Kidney glomerular epithelial cell (primary cell): ENCODE results near the gene TLR3.
A peak's percentile ranks its signal among the peaks of the same experiment; 100 is the strongest.
"Not testable (repeated sequence)": the region's sequence is repeated elsewhere in the genome, so short reads cannot be mapped to it uniquely, and the experiment has no call there.

Source experiments
- DNase-seq: peaks from one replicate; lab custom pipeline; 2025; lab: John Stamatoyannopoulos, UW

Gene TLR3

DNA sequence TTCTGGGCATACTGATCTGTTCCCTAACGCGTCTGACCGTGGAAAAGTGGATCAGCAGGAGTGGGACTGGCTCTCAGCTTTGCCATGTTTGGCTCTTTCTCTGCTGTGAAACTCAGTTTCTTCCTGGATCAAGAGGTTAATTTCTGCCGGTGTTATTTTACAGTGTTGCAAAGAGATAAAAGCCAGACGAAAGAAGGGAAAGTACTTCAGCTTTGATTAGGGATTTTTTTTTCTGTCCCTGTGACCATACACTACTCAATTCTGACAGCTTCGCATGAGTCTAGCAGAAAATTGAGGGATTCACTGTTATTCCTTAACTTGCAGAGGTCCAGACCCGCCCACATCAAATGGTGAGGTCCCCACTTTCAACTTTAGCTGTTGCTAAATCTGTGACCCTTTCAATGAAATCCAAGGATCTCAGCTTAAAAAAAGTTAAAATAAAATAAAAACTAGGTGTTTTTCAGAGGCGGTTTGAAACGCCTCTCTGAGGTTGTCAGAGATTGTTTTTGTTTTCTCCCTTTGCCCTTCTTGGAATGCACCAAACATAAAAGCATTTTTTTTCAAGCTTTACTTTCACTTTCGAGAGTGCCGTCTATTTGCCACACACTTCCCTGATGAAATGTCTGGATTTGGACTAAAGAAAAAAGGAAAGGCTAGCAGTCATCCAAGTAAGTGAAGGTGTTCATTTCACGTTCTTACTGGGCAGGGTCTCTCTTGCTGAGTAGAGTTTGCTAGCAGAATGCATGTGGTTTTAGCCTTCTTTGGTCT lies at the start of gene TLR3:
Gene TLR3 (plus strand): TSS at position 576 of the 768 bp plus-strand sequence. CDS start 7,464 bp downstream, outside the sequence.
- DNase-seq: peak; percentile 63

GRCh38 chr4:186019269-186019668 lies 49.7 kb upstream of the TLR3 start:
- DNase-seq: peak; percentile 64

GRCh38 chr4:186020106-186020792 lies 48.7 kb upstream of the TLR3 start:
- no peak for DNase-seq

- no peak for DNase-seq
Measured at GRCh38 chr4:186020793-186021407, 48.1 kb upstream of the TLR3 start.

DNA sequence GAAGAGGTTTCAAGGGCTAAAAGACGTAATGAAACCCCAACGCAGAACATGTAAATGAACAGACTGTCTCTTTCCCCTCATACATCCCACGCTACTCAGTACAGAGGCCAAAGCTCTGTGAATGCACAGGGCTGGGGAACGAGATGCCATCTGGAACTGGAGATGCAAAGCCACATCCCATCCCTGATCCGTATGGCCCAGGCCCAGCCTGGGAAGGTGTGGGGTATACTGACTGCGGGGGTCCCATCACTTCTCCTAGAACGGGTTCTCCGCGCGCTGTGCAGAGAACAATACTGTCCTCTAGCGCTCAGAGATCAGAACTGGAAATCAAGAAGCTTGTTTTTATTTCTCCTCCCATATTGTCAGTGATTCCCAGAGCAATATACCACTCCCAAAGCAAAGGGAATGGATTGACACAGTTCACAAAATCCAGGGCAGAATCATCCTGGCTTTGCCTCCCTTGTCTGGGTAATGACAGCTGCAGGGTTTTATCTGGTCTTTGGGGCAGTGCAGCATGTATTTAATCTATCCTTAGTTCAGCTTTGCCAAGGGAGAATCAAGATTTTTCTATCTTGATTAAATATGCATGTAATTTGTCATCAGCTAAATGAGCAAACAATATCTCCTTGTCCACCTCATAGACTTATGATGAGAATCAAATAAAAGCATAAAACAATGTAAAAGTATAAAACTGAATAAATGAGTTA lies 47.3 kb upstream of the TLR3 start:
- DNase-seq: peak; percentile 34

DNA sequence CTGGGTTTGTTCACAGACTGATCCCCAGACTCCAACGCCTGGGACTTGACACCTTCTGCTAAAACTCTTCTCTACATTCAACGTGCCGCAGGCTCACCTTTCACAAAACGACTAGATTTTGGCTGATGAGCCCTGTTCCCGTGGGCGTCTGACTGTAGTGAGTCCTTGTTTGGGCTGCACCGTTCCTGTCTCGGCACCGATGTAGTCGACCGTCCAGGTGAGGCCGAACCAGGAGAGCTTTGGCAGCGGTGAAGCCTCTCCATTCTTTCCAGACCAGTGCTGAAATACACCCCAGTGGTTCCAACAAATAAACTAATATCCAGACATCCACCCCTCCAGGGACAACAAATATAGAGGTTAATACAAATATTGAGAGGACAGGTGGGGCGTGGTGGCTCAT lies 45.0 kb upstream of the TLR3 start:
- DNase-seq: no peak

DNA sequence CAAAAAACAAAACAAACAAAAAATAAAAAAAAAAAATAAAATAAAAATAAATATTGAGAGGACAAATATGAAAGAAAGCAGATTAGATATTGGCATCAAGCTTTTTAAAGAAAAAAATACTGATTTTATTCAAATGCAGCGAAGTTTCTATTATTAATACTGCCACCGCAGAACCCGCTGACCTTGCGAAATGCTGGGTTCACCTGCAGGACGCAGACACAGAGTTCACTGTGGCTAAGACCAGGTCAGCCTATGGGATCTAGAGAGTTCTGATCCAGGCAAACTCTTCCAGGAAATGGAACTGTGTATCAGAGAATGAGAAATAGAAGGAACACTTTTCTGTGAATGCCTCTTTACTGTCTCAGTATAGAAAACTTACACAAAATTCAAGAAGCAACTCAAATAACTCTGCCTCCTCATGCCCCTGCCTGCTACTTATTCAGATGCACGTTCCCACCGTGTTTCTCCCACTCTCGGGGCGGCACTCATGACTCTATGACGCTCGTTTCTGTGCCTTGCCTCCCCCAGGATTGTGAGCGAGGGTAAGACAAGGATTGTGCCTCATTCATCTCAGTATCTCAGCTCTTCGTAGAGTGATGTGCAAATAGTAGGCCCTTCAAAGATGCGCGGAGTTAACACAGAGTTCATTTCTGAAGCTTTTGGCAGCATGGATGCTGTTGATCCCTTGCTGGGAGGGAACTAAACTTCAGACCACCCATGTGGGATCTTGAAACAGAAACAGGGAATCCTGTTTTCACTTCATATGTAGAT lies 44.1 kb upstream of the TLR3 start:
- DNase-seq: no peak

- no peak for DNase-seq
Measured at GRCh38 chr4:186025408-186025690, 43.6 kb upstream of the TLR3 start.

DNA sequence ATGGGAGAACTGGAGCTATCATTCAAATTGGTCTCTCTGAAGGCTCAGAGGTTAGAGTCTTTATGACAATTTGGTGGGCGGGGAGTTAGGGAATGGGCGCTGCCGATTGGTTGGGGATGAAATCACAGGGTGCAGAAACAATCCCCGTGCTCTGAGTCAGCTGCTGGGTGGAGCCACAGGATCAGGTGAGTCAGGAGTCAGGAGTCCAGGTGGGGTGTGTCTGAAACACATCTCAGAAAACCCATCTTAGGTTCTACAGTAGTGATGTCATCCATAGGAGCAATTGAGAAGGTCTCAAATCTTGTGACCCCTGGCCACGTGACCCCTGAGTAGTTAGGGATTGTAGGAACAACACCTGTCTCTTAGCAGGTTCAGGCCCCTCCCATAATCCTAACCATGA lies 41.6 kb upstream of the TLR3 start:
- no peak for DNase-seq

DNA sequence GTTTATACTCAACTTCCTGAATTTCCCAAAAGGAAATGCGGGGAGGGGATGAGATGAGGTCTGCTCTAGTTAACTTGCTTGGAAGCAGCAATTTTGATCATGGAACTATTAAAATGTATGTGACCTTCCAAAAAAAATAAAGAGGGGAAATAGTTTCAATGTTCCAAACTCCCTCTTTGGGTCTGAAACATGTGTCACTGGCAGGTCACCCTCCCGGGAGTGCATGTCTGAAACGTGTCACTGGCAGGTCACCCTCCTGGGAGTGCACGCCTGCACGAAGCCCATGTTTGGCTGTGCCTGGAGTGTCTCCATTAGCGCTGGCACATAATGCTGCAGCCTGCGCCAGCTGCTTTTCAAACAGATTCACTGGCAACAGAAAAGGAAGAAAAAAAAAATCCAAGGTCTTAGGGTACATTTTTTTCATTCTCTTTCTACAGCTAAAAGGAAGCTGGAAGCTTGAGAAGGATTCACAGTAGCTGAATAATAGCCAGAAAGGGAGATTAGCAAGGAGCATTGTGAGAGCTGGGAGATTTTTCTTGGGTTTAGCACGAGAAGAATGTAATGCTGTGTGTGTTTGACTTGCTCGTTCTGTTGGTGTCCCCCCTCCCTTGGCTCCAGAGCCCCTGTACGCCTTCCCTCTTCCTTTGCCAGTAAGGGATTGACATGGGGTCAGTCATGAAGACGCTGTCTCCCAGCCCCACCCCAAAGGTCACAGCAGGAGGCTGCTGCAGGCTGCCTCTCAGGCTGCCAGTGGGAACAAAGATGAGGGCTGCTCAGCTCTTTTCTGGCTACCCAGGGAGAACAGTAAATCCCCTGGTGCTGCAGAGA lies 39.2 kb upstream of the TLR3 start:
- no peak for DNase-seq

DNA sequence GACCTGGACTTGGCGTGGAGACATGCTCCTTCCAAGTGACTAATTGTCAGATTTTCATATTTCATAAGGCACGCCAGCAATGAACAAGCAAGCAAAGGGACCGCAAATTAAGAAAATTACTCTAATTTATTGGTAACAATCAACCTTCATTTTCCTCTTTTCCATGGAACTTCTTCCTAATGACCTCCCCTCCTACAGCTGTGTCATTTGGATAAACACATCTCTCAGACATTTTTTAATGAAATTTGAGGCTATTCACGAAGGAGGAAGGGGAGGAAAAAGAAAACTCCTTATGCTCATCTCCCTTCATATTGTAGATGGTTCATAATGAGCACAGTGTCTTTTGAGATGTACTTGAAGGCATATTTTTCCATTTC lies 38.6 kb upstream of the TLR3 start:
- no peak for DNase-seq

DNA sequence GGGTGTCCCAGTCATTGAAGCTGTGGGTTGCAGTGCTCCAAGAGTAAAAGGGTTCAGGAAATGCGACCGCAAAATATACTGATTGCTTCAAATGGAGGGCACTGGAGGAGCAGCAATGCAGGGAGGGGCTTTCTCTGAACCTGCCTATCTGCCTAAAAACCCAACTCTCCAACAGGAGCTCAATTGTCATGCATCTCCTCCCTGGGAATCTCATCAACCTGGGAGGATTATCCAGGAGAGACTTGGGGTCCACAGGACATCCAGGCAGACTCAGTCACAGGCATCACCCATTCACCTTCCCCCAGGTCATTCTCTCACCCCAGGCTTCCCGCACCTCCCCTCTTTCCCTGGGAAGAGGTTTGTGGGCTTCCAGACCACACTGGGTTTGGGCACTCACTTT lies 38.2 kb upstream of the TLR3 start:
- no peak for DNase-seq

DNA sequence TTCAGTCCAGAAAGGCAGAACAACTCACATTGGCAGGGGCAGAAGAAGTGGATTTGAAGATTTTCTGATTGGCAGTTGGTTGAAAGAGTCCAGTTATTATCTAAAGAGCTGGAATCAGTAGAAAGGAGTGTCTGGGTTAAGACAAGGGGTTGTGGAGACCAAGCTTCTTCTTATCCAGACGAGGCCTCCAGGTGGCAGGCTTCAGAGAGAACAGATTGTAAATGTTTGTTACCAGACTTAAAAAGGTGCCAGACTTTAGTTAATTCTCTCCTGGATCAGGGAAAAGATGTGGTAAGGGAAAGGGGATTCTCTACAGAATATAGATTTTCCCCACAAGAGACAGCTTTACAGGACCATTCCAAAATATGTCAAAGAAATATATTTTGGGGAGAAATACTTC lies 36.7 kb upstream of the TLR3 start:
- DNase-seq: no peak

DNA sequence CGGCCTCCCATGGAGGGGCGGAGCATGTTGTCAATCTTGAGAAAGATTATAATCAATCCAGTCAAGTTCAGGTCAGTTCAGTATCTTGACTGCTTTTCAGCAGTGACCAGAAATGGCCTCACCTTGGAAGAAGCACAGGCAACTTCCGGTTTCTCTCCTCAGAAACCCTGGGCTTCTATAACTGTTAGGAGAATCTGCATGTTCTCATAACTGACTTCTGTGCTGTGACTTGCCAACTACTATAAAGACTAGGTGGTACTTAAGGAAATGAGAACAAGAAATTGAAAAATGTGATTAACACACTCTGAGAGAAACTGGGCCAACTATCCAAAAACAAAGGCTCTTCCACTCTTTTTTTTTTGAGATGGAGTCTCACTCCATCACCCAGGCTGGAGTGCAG lies 35.9 kb upstream of the TLR3 start:
- no peak for DNase-seq

DNA sequence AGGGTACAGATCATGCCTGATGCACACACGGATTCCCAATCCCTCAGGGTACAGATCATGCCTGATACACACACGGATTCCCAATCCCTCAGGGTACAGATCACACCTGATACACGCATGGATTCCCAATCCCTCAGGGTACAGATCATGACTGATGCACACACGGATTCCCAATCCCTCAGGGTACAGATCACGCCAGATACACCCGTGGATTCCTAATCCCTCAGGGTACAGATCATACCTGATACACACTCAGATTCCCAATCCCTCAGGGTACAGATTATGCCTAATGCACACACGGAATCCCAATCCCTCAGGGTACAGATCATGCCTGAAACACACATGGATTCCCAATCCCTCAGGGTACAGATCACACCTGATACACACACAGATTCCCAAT lies 34.3 kb upstream of the TLR3 start:
- DNase-seq: not testable (repeated sequence)

- no peak for DNase-seq
Measured at GRCh38 chr4:186036976-186037581, 31.9 kb upstream of the TLR3 start.

GRCh38 chr4:186037692-186038658 lies 31.0 kb upstream of the TLR3 start:
- peak; percentile 48 for DNase-seq

DNA sequence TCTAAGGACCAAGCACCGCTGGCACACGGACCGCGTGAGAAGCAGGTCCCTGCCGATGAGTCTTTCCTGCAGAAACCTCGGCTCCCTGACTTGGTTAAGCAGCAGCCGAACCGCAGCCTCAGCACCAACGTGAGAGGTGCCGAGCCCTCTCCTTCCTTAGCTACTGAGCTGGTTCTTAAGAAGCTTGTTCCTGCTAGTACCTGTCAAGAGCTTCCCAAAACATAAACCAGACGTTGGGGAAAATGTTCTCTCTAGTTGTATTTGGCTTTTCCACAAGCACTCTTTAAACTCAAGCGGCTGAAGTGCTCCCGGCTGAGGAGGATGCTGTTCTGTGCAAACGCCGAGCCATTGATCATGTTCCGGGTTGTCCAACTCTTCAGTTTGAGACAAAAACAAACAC lies 29.3 kb upstream of the TLR3 start:
- no peak for DNase-seq

GRCh38 chr4:186040316-186040715 lies 28.6 kb upstream of the TLR3 start:
- DNase-seq: no peak

GRCh38 chr4:186047501-186047900 lies 21.5 kb upstream of the TLR3 start:
- DNase-seq: not testable (repeated sequence)
